ENCODE measurements around the gene NGRN.
"Not testable (repeated sequence)": the region's sequence is repeated elsewhere in the genome, so short reads cannot be mapped to it uniquely, and the experiment has no call there.

Gene NGRN

GRCh38 chr15:90280743-90281142, 15.3 kb downstream of the NGRN start:
- DNase-seq = not testable (repeated sequence)

- DNase-seq = not testable (repeated sequence)
These were observed 16.2 kb downstream of the NGRN start for GRCh38 chr15:90281637-90282036.

GRCh38 chr15:90286678-90287077, 21.2 kb downstream of the NGRN start:
- no peak for DNase-seq

- DNase-seq = no peak
These were observed 21.6 kb downstream of the NGRN start for GRCh38 chr15:90287101-90287500.

- DNase-seq = no peak
These were observed 22.5 kb downstream of the NGRN start for GRCh38 chr15:90287946-90288345.

- DNase-seq = no peak
These were observed 26.3 kb downstream of the NGRN start for GRCh38 chr15:90291679-90292356.

GRCh38 chr15:90293040-90293810, 27.8 kb downstream of the NGRN start:
- peak; percentile 52 for DNase-seq

GRCh38 chr15:90294159-90294558, 28.7 kb downstream of the NGRN start:
- DNase-seq = no peak

- no peak for DNase-seq
These were observed 29.3 kb downstream of the NGRN start for GRCh38 chr15:90294601-90295269.

GRCh38 chr15:90295270-90295648, 29.8 kb downstream of the NGRN start:
- DNase-seq = no peak

- DNase-seq = not testable (repeated sequence)
These were observed 30.9 kb downstream of the NGRN start for GRCh38 chr15:90296316-90296884.

- DNase-seq = no peak
These were observed 31.5 kb downstream of the NGRN start for GRCh38 chr15:90297021-90297420.

- DNase-seq = no peak
These were observed 35.1 kb downstream of the NGRN start for GRCh38 chr15:90300541-90300940.

GRCh38 chr15:90300988-90301706, 35.7 kb downstream of the NGRN start:
- DNase-seq = no peak

- DNase-seq = no peak
These were observed 36.3 kb downstream of the NGRN start for GRCh38 chr15:90301707-90302300.

GRCh38 chr15:90305355-90305754, 39.9 kb downstream of the NGRN start:
- DNase-seq = not testable (repeated sequence)

GRCh38 chr15:90305932-90306331, 40.5 kb downstream of the NGRN start:
- no peak for DNase-seq

- DNase-seq = no peak
These were observed 41.1 kb downstream of the NGRN start for GRCh38 chr15:90306560-90306959.

- DNase-seq = no peak
These were observed 42.2 kb downstream of the NGRN start for GRCh38 chr15:90307661-90308060.

- DNase-seq = no peak
These were observed 43.5 kb downstream of the NGRN start for GRCh38 chr15:90309020-90309419.

- peak; percentile 38 for DNase-seq
These were observed 50.0 kb downstream of the NGRN start for GRCh38 chr15:90315278-90315982.

Measured in right kidney (tissue), 1 donor.